Measurements from ENCODE around the gene B3GALNT2.

Gene B3GALNT2

DNA sequence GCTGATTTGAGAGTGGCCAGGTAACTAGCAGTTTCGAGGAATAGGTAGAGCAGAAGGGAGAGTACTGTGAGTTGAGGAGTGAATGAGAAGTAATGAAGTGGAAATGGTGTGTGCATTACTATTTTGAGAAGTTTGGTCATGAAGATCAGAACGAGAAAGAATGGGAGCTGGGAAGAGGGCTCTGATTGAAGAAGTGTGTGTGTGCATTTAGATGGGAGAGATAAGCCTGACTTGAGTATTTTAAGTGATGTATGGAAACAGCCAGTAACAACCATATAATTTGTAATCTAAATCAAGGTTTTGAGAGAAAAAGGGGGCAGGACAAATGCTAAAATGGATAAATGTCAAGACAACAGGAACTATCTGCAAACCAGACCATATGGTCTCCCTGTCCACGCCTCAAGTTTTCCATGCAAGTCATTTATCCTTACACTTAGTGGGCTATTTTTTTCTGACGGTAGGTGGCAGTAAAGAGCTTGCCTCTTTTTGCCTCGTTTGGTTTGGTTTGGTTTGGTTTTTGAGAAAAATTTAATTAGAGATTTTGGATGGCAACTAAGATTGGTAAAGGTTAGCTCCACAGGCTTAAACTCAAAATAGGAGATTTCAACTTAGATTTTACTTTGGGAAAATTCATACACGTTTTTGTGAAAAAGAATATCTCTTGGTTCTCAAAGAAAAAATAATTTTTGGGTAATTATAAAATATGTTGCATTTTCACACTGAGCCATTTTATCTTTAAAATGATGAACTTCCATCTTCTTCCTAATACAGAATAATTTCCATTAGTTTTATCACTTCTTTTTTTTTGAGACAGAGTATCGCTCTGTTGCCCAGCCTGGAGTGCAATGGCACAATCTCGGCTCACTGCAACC is 9.5 kb upstream of the B3GALNT2 start:
- Histone ChIP-seq H3K4me1 (ENCODE audit: insufficient read depth, poor library complexity, severe bottlenecking) (no peaks in the 10 kb centered on the region), H3K9me3 (ENCODE audit: severe bottlenecking) (no peaks in the 10 kb centered on the region), H3K4me3 (ENCODE audit: severe bottlenecking) (no peak overlapping the region), H3K27ac (ENCODE audit: poor library complexity, severe bottlenecking) (no peak overlapping the region), H3K36me3 (ENCODE audit: low read depth) (no peaks in the 10 kb centered on the region), H3K27me3 (ENCODE audit: insufficient read depth, poor library complexity, severe bottlenecking) (no peaks in the 10 kb centered on the region)
- TF ChIP-seq, protein P1, sequence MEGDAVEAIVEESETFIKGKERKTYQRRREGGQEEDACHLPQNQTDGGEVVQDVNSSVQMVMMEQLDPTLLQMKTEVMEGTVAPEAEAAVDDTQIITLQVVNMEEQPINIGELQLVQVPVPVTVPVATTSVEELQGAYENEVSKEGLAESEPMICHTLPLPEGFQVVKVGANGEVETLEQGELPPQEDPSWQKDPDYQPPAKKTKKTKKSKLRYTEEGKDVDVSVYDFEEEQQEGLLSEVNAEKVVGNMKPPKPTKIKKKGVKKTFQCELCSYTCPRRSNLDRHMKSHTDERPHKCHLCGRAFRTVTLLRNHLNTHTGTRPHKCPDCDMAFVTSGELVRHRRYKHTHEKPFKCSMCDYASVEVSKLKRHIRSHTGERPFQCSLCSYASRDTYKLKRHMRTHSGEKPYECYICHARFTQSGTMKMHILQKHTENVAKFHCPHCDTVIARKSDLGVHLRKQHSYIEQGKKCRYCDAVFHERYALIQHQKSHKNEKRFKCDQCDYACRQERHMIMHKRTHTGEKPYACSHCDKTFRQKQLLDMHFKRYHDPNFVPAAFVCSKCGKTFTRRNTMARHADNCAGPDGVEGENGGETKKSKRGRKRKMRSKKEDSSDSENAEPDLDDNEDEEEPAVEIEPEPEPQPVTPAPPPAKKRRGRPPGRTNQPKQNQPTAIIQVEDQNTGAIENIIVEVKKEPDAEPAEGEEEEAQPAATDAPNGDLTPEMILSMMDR (IDR thresholded peaks at IDR 0.05; ENCODE audit: poor library complexity, severe bottlenecking), result peak; percentile 80
- DNase-seq (ENCODE audit: low spot score) (no peak), ATAC-seq (ENCODE audit: low read depth) (0 out of 3 replicates have a peak, but pooled peaks have one; percentile 31)

DNA sequence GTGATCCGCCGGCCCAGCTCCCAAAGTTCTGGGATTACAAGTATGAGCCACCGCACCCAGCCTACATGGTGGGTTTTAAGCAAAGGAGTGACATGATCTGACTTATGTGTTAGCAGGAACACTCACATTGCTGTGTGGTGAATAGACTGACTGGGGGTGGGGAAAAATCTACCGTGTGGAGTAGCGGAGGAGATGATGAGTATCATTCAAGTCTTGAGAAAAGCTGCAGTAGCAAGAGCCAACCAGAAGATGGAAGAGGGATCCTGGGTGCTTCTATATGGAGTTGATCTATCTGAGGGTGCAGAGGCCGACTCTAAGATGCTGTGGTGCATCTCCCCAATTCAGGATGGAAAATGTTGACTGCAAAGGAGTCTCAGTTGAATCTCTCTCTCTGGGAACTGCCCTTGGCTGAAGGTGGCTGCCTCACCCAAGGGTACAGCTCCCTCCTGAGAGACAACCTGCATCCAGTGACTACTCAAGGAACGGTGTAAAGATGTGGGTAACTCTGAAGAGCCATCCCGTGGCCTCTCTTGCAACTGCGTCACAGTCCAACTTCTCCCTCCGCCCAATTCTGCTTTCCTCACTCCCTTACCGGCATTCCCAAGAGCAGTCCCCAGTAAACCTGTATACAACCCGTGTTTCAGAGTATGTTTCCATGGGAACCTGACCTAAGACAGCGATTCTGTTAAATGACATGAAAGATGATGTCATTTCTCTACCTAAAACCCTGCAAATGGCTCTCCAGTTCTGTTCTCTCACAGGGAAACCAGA is 7.4 kb upstream of the B3GALNT2 start:
- DNase-seq (ENCODE audit: low spot score) (no peak), ATAC-seq (ENCODE audit: low read depth) (peak; percentile 50)
- H3K4me1 ChIP-seq (ENCODE audit: insufficient read depth, poor library complexity, severe bottlenecking), result no peaks in the 10 kb centered on the region
- H3K9me3 ChIP-seq (ENCODE audit: severe bottlenecking), result no peaks in the 10 kb centered on the region
- no peaks in the 10 kb centered on the region for H3K36me3 ChIP-seq (ENCODE audit: low read depth)
- no peak overlapping the region for H3K4me3 ChIP-seq (ENCODE audit: severe bottlenecking)
- H3K27me3 ChIP-seq (ENCODE audit: insufficient read depth, poor library complexity, severe bottlenecking), result no peaks in the 10 kb centered on the region
- H3K27ac ChIP-seq (ENCODE audit: poor library complexity, severe bottlenecking), result no peak overlapping the region
- TF ChIP-seq, protein P1 (IDR thresholded peaks at IDR 0.05; ENCODE audit: poor library complexity, severe bottlenecking), result no peak

DNA sequence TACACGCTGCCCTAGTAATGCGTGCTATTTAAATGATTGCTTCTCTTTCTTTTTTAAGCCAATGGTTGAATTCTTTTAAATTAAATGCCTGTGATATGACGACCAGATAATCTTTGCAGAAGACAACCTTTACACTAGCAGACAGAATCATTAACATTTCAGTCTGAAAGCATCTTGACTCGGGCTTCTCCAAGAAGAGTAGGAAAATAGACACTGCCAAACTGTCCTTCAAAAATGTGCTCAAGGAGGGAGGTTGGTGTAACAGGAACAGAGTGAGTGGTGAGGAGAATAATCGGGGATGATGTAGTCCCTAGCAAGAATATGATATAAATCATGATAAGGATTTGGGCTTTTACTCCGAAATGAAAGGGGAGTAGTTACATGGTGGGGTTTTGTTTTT is 6.6 kb upstream of the B3GALNT2 start:
- no peaks in the 10 kb centered on the region for H3K4me1 ChIP-seq (ENCODE audit: insufficient read depth, poor library complexity, severe bottlenecking)
- H3K9me3 ChIP-seq (ENCODE audit: severe bottlenecking), result no peaks in the 10 kb centered on the region
- DNase-seq (ENCODE audit: low spot score) (no peak), ATAC-seq (ENCODE audit: low read depth) (no peak)
- H3K27me3 ChIP-seq (ENCODE audit: insufficient read depth, poor library complexity, severe bottlenecking), result no peaks in the 10 kb centered on the region
- no peak overlapping the region for H3K27ac ChIP-seq (ENCODE audit: poor library complexity, severe bottlenecking)
- TF ChIP-seq, protein P1 (IDR thresholded peaks at IDR 0.05; ENCODE audit: poor library complexity, severe bottlenecking), result no peak
- no peak overlapping the region for H3K4me3 ChIP-seq (ENCODE audit: severe bottlenecking)
- no peaks in the 10 kb centered on the region for H3K36me3 ChIP-seq (ENCODE audit: low read depth)

DNA sequence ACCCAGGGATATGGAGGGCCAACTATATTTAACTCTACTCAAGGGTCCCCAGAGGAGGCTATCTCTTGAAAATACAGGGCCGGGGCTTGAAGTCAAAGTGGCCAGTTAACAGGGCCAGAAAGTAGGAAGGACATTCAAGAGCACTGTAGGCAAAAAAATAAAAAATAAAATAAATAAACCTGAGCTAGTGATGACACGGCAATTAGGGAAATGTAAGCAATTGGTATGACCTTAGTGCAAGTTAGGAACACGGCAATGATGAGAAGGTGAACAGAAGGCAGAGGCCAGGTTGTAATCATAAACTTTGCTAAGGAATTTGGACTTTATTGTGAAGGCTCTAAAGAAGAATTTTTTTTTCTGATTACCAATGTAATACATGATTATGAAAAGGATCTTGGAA is 3.4 kb upstream of the B3GALNT2 start:
- H3K4me3 ChIP-seq (ENCODE audit: severe bottlenecking), result no peak overlapping the region
- peaks cover 1% of the 10 kb centered on the region for H3K4me1 ChIP-seq (ENCODE audit: insufficient read depth, poor library complexity, severe bottlenecking)
- no peaks in the 10 kb centered on the region for H3K27me3 ChIP-seq (ENCODE audit: insufficient read depth, poor library complexity, severe bottlenecking)
- no peak overlapping the region for H3K27ac ChIP-seq (ENCODE audit: poor library complexity, severe bottlenecking)
- H3K36me3 ChIP-seq (ENCODE audit: low read depth), result no peaks in the 10 kb centered on the region
- DNase-seq (ENCODE audit: low spot score), result no peak
- H3K9me3 ChIP-seq (ENCODE audit: severe bottlenecking), result no peaks in the 10 kb centered on the region
- TF ChIP-seq, protein P1 (IDR thresholded peaks at IDR 0.05; ENCODE audit: poor library complexity, severe bottlenecking), result no peak
- no peak for ATAC-seq (ENCODE audit: low read depth)

Measured in RWPE2 (cell line).